Keratinocyte (primary cell): ENCODE measurements around the gene LHX4. TPM values are rescaled to one million over a fixed set of nuclear protein-coding genes. Genes with fewer than 3 reads are reported as not detected.

Experiments used
- DNase-seq: peaks from one replicate; pipeline ENCODE4 v3.0.0-alpha.2; 2011; ENCODE audit warnings: low read depth, missing footprints, low spot score
- FAIRE-seq: peaks from 2 replicates; lab custom pipeline; 2011; peaks lifted over from hg19 to GRCh38; lab: Jason Lieb, UNC
- H2AFZ ChIP-seq: 2 replicates; pipeline ENCODE4 v1.6.0; 2012; ENCODE audit warnings: low read length, control low read depth, inconsistent platforms; ENCODE audit not compliant: control insufficient read depth
- H3K27ac ChIP-seq: 2 replicates; pipeline ENCODE4 v1.5.1; 2011; ENCODE audit warnings: low read length; ENCODE audit not compliant: control insufficient read depth, insufficient read depth
- H3K27me3 ChIP-seq: 3 replicates; pipeline ENCODE4 v1.6.0; 2011; ENCODE audit warnings: low read length; ENCODE audit not compliant: control insufficient read depth, insufficient read depth; ENCODE audit errors: extremely low read depth
- H3K36me3 ChIP-seq, 2 experiments: 2 replicates in 1 of 2; 3 replicates in 1 of 2; pipeline ENCODE4 v1.5.1; 2011; ENCODE audit warnings: low read length in 2 of 2, mild to moderate bottlenecking in 1 of 2; ENCODE audit not compliant: control insufficient read depth in 2 of 2, insufficient read depth in 2 of 2; ENCODE audit errors: extremely low read depth in 1 of 2
- H3K4me1 ChIP-seq: 3 replicates; pipeline ENCODE4 v1.5.1; 2011; ENCODE audit warnings: low read length; ENCODE audit not compliant: control insufficient read depth, insufficient read depth; ENCODE audit errors: extremely low read depth
- H3K4me2 ChIP-seq: 3 replicates; pipeline ENCODE4 v1.6.0; 2011; ENCODE audit warnings: low read depth, low read length; ENCODE audit not compliant: control insufficient read depth, insufficient read depth; ENCODE audit errors: extremely low read depth
- H3K4me3 ChIP-seq, 3 experiments: fragments of 200-600 bp in 1 of 3; sonication (generic) in 1 of 3; 2 replicates in 2 of 3; 3 replicates in 1 of 3; pipeline ENCODE4 v1.5.1; 2011 to 2016; ENCODE audit warnings: low read length in 3 of 3, mild to moderate bottlenecking in 3 of 3, control low read depth in 2 of 3, inconsistent platforms in 1 of 3, low read depth in 1 of 3, mixed read lengths in 1 of 3, mixed run types in 1 of 3, moderate library complexity in 1 of 3; ENCODE audit not compliant: control insufficient read depth in 2 of 3, insufficient read depth in 2 of 3; ENCODE audit errors: extremely low read depth in 1 of 3
- H3K79me2 ChIP-seq: 2 replicates; pipeline ENCODE4 v1.6.0; 2012; ENCODE audit warnings: low read length; ENCODE audit not compliant: control insufficient read depth, insufficient read depth
- H3K9ac ChIP-seq: 3 replicates; pipeline ENCODE4 v1.6.0; 2011; ENCODE audit warnings: low read length; ENCODE audit not compliant: control insufficient read depth, insufficient read depth; ENCODE audit errors: extremely low read depth
- H3K9me1 ChIP-seq: 3 replicates; pipeline ENCODE4 v1.6.0; 2011; ENCODE audit warnings: low read length; ENCODE audit not compliant: control insufficient read depth, insufficient read depth; ENCODE audit errors: extremely low read depth
- H3K9me3 ChIP-seq: 2 replicates; pipeline ENCODE4 v1.5.1; 2012; ENCODE audit warnings: low read depth, low read length; ENCODE audit not compliant: control insufficient read depth
- H4K20me1 ChIP-seq: 3 replicates; pipeline ENCODE4 v1.6.0; 2011; ENCODE audit warnings: low read length; ENCODE audit not compliant: control insufficient read depth, insufficient read depth; ENCODE audit errors: extremely low read depth
- EZH2 ChIP-seq: IDR thresholded peaks from one replicate; pipeline ENCODE4 v1.6.1; 2012; ENCODE audit warnings: inconsistent platforms, mild to moderate bottlenecking, low read length, moderate library complexity
- dilution Hi-C: fragments of 300-500 bp; cut with MboI; formaldehyde crosslinking; loops from one replicate; pipeline ENCODE4 v1.7.0; 2020; ENCODE audit warnings: low sequenced_read_pairs; ENCODE audit not compliant: extremely low pct_ligation_motif_present
- polyA plus RNA-seq, 5 experiments: library from polyadenylated mRNA; depleted of rRNA in 3 of 5; stranded (reverse) in 3 of 5; stranded (forward) in 1 of 5; unstranded in 1 of 5; fragments of >200 nt; gene quantifications; 1 replicate in 1 of 5; 2 replicates in 3 of 5; 3 replicates in 1 of 5; pipeline versions ENCODE4 v1.2.1 to v1.2.3, GENCODE V29; 2011 to 2012; ENCODE audit warnings: missing spikeins in 2 of 5, low read depth in 1 of 5, low replicate concordance in 1 of 5
- TF ChIP-seq, protein P1 (sequence below), 3 experiments: IDR thresholded peaks in 1 of 3; conservative IDR thresholded peaks in 1 of 3; optimal IDR thresholded peaks in 1 of 3; 2 replicates in 2 of 3; 3 replicates in 1 of 3; pipeline versions ENCODE3 to v1.5.1; 2011; ENCODE audit warnings: low read length in 3 of 3, mild to moderate bottlenecking in 3 of 3, moderate library complexity in 2 of 3, control low read depth in 1 of 3, inconsistent platforms in 1 of 3; ENCODE audit not compliant: insufficient read depth in 2 of 3; ENCODE audit errors: extremely low read depth in 1 of 3

LHX4 gene
- polyA plus RNA-seq, 1 donor (not counting 4 experiments of a cell fraction or from before 2014, with no cell fraction given): not detected

DNA sequence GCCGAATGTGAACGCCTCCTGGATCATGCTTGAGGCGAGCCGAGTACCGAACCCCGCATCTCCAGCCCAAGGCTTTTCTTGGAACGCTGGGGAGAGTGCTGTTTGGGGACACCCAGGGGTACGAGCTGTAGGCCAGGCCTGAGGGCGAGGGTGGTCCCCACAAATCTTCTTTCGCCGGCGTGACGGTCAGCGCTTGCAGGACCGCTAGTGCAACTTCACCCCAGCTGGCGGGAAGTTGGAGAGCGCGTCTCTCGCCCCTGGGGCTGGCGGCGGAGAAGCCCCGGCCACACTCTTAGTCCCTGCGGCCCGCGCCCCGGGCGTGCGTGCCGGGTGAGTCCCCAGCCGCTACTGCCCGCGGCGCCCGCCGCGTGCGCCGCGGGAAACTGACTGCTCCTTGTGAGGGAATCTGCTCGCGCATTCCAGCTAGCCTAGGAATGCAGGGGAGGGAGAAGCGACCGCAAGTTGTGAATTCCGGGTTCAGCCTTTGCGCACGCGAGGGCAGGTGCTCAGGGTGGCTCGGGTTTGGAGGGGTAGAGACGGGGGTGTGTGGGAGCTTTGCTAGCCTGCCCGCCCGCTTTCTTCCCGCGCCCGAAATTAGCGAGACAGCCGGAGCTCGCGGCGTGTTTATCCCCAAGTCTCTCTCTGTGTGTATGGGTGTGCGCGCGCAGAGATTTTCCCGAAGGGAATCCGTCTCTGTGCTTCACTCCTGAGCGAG is 884 bp downstream of the LHX4 start:
- dilution Hi-C loops: no loop called here
- Histone ChIP-seq H3K27me3 (peaks cover 90% of the 10 kb centered on the region), H3K27ac (no peak overlapping the region), H3K9ac (no peak overlapping the region), H2AFZ (no peak overlapping the region), H3K4me1 (peaks cover 19% of the 10 kb centered on the region), H4K20me1 (no peaks in the 10 kb centered on the region), H3K9me1 (no peaks in the 10 kb centered on the region), H3K9me3 (no peaks in the 10 kb centered on the region), H3K79me2 (no peaks in the 10 kb centered on the region), H3K4me2 (peak overlapping the region; percentile 94), H3K36me3 (no peaks in the 10 kb centered on the region), H3K4me3 (peak overlapping the region; percentile 6 to 70 (median 70))
- TF ChIP-seq EZH2: peak; percentile 85
- TF ChIP-seq, protein P1, sequence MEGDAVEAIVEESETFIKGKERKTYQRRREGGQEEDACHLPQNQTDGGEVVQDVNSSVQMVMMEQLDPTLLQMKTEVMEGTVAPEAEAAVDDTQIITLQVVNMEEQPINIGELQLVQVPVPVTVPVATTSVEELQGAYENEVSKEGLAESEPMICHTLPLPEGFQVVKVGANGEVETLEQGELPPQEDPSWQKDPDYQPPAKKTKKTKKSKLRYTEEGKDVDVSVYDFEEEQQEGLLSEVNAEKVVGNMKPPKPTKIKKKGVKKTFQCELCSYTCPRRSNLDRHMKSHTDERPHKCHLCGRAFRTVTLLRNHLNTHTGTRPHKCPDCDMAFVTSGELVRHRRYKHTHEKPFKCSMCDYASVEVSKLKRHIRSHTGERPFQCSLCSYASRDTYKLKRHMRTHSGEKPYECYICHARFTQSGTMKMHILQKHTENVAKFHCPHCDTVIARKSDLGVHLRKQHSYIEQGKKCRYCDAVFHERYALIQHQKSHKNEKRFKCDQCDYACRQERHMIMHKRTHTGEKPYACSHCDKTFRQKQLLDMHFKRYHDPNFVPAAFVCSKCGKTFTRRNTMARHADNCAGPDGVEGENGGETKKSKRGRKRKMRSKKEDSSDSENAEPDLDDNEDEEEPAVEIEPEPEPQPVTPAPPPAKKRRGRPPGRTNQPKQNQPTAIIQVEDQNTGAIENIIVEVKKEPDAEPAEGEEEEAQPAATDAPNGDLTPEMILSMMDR (optimal IDR thresholded peaks at IDR 0.05 in 1 of 3, IDR thresholded peaks at IDR 0.05 in 1 of 3, conservative IDR thresholded peaks at IDR 0.05 in 1 of 3; ENCODE audit: extremely low read depth in 1 of 3, insufficient read depth in 2 of 3, low read length in 3 of 3): no peak
- DNase-seq: peak; percentile 17
- FAIRE-seq: no peak

DNA sequence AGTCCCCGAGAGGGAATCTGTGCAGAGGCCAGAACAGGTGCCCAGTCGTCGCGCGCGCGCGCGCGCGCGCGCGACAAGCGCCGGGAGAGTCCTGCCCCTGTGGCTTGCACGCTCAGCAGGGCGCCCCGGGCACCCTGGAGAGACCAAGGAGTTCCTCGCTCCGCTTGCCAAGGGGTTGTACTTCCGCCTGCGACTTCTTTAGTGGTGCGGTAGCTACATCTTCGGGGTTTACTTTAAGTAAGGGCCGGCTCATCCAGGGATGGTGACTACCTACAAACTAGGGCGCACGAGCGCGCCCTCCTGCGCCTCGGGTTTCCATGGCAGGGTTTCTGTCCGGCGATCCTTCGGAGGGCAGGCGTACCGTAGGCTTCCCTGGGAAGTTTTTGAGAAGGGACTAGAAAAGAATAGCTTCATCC is 1.4 kb downstream of the LHX4 start:
- peak overlapping the region; percentile 94 for H3K4me2 ChIP-seq
- H3K9ac ChIP-seq: no peak overlapping the region
- no peaks in the 10 kb centered on the region for H4K20me1 ChIP-seq
- H3K4me1 ChIP-seq: peaks cover 19% of the 10 kb centered on the region
- TF ChIP-seq, protein P1 (optimal IDR thresholded peaks at IDR 0.05 in 1 of 3, IDR thresholded peaks at IDR 0.05 in 1 of 3, conservative IDR thresholded peaks at IDR 0.05 in 1 of 3; ENCODE audit: extremely low read depth in 1 of 3, insufficient read depth in 2 of 3, low read length in 3 of 3): peak in 1 of 3 experiments; percentile 33
- no peak for TF ChIP-seq EZH2
- H3K9me3 ChIP-seq: no peaks in the 10 kb centered on the region
- H2AFZ ChIP-seq: no peak overlapping the region
- no peak overlapping the region for H3K27ac ChIP-seq
- DNase-seq (no peak), FAIRE-seq (no peak)
- peaks cover 90% of the 10 kb centered on the region for H3K27me3 ChIP-seq
- dilution Hi-C loops: no loop called here
- H3K79me2 ChIP-seq: no peaks in the 10 kb centered on the region
- H3K4me3 ChIP-seq: peak overlapping the region; percentile 1 to 70 (median 70)
- H3K9me1 ChIP-seq: no peaks in the 10 kb centered on the region
- H3K36me3 ChIP-seq: no peaks in the 10 kb centered on the region
